ENCODE measurements around the gene SLCO3A1.

DNA sequence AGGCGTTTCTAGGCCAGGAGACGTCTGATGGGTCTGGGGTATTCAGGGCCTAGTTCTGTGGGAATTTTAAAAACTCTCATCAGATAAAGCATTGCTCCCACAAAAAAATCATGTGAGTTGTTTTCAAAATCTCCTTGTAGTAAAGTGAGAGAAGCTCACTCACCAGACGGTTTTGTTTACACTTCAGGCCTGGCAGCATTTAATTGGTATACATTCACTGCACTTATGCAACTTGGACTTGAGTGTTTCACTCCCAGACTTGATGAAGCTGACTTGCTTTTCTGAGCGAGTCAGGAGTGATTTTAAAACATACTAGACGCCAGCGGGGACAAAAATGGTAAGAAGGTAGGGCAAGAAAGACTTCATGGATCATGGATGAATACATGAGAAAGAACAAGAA lies 75.2 kb downstream of the SLCO3A1 start:
- TF ChIP-seq POLR2A (IDR thresholded peaks at IDR 0.05; ENCODE audit: low read length) (no peak), GATA1 (IDR thresholded peaks at IDR 0.05; ENCODE audit: low read depth, low read length) (no peak)

Data from erythroblast (primary cell).